ENCODE measurements around the gene PPP1CB. TPM values are rescaled to one million over a fixed set of nuclear protein-coding genes. Genes with fewer than 3 reads are reported as not detected.
"Not testable (repeated sequence)": the region's sequence is repeated elsewhere in the genome, so short reads cannot be mapped to it uniquely, and the experiment has no call there.

Gene PPP1CB
- 570 and 578 TPM in 2 replicates for total RNA-seq

DNA sequence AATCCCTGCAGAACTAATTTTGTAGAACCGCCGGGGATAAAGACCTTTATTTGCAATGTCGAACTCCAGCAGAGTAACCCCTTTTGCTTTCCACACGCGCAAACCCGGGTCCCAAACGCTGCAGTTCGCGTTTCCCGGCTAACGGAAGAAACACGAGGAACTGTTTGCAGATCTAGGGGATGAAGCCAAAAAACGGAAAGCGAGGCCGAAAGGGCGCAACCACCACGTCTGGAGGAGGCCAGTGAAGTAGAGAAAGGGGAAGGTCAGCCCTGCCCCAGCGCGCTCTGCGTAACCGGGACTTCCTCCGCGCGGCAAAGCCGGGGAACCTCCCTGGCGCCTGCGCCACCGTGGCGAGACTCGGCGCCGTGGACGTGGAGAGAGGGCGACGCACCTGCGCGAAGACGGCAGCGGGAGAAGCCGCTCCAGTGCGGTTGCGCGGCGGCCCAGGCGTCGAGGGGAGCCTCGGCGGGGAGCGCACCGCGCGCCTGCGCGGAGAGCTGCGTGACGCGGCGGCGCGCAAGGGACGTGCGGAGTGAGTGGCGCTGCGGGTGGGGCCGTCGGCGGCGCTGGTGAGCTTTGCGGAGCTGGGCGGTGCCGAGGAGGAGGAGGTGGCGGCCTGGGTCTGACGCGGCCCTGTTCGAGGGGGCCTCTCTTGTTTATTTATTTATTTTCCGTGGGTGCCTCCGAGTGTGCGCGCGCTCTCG is at the start of gene PPP1CB:
PPP1CB (plus strand) TSS at position 579 of the 704 bp plus-strand sequence. CDS start 295 bp downstream, outside the sequence.
- peak; percentile 87 for DNase-seq (ENCODE audit: low read depth)

DNA sequence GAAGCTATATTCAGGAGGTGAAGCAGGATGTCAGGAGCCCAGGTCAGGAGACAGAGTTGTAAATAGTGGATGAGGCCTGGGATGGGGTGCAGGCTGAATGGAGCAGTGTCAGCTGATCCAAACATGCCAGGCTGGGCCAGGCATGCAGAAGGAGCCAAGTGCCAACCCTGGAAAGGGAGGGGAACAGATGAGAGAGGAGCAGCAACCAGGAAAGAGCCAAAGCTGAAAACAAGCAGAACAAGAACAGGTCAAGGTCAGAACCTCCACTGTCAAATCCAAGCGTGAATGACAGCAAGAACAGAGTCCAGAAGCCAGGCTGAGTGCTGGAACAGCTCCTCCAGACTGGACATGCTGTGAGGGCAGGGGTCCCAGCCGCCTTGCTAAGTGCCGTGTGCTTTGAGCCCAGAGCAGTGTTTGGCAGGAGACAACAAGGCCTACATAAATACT is 49.2 kb upstream of the PPP1CB start:
- no peak for DNase-seq (ENCODE audit: low read depth)

DNA sequence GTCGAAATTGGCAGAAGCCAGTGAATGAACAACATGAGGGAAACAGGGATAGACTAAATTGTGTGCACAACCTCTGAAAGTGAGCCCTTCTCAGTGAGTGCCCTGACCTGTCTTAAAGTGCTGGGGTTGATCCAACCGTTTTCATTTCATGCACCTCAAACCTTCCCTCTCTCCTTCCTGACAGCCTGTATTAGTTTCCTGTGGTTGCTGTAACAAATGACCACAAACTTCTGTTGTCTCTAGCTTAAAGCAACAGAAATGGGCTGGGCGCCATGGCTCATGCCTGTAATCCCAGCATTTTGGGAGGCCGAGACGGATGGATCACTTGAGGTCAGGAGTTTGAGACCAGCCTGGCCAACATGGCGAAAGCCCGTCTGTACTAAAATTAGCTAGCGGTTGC is 48.8 kb upstream of the PPP1CB start:
- no peak for DNase-seq (ENCODE audit: low read depth)

DNA sequence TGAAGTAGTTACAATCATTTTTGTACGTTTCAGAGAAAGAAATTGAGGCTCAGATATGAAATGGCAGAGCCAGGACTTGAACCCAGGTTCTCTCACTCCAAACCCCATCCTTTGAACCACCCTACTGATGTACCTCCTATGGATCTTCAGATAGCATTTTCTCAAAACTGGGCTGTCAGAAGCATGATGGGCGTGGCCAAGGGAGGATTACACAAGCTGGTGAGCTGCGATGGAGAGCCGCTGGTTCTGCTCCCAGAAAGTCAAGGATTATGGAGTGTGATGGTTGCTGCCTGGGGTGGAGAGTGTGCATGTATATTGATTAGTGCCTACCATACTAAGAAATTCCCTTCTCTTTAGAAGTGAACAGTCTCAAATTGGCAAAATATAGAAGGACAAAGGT is 47.0 kb upstream of the PPP1CB start:
- no peak for DNase-seq (ENCODE audit: low read depth)

DNA sequence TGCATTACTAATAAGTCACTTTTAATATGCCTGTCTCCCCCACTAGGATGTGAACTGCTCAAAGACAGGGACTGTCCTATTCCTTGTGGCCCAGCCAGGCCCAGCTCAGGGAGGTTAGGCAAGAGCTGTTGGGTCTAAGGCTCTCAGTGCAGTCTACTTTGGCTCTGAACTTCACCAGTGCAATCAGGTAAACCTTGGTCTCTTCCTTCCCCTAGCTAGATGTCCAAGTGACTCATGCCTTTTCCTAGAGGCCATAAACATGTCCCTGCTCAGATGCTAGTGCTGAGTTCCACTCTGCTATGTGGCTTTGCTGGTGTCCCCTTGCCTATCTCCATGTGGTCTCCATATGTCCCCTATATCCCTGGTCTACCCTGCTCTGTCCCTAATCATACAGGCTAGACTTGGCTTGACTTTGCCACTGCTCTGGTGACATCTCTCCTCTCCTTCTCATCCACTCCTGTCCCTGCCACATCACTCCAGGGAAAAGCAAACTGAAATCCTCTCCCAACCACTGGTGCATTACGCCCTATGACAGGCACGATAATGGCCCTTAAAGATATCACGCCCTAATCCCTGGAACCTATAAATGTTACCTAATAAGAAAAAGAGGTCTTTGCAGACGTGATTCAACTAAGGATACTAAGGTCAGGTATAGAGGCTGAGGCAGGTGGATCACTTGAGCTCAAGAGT is 45.7 kb upstream of the PPP1CB start:
- DNase-seq (ENCODE audit: low read depth) = no peak

DNA sequence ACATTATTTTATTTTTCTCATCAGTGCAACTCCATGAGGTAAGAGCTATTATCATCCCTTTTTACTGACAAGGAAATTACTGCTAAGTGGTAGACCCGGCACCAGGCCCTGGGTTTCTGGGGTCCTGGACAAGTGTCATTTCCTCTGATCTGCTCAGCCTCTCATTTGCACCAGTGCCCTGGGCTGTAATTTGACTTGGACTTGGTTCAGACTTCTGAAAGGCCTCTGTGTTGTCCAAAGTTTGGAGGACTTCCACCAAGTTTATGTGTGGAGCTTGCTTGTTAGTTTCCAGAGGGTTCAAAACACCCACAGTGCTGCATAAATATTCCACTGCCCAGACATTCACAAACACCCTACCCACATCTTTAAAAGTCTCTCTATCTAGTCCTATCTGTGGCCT is 44.0 kb upstream of the PPP1CB start:
- no peak for DNase-seq (ENCODE audit: low read depth)

DNA sequence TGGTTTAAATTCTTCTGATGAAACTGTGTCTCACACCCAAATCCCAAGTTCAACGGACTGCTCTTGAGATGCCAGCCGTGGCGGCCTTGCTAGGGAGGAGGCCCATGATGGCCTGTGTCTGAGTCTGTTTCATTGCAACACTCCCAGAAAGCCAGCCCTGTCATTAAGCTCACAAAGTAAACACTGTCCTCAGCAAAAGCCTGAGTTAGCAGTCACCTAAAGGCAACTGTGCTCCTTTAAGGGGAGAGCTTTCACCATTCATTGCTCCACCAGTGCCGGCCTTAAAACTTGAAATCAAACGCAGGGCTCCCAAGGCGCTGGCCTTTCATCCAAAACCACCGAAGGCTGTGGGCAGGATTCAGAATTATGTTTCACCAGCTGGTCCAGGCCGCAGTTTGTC is 42.5 kb upstream of the PPP1CB start:
- DNase-seq (ENCODE audit: low read depth) = peak; percentile 69

DNA sequence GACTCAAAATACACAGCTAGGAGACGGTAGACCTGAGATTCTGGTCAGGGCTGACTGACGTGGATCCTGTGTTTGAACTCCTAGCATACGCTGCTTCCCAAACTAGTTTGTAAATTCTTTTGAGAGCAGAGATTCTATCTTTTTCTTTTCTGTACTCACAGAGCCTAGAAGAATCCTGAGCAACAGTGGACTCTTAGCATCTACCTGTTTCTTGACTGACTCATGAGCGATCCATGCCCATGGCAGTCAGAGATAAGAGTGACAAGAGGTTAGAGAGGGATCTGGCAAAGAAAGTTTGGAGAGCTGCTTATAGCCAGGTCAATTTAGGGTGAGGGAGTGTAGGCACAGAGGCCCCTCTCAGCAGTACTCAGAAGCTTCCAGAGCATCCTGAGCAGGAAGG is 41.1 kb upstream of the PPP1CB start:
- DNase-seq (ENCODE audit: low read depth) = no peak

DNA sequence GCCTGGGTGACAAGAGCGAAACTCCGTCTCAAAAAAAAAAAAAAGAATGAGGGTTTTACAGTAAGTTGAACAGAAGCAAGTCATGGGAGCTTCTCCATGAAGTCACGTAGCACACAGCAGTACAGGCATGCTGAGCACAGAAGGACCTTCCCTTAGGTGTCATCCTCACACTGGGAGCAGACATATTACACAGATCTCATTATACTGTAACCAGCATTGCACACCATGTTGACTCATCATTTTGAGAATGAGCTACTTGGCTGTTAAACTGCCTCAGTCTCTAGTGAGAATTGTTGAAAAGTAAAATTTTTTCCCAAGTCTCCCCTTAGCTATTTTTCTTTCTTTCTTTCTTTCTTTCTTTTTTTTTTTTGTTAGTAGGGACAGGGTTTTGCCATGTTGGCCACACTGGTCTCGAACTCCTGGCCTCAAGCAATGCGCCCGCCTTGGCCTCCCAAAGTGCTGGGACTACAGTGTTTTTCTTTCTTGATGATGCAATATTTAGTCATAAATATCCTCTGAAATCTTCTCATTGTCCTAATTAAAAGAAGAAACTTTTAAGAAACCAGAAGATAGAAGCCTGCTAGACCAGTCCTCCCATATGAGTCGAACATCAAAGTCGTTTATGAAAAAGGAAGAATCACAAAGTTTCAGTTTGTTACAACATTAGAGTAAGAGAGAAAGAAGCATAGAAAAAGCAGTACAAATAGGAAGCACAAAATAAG is 37.9 kb upstream of the PPP1CB start:
- DNase-seq (ENCODE audit: low read depth) = peak; percentile 87

DNA sequence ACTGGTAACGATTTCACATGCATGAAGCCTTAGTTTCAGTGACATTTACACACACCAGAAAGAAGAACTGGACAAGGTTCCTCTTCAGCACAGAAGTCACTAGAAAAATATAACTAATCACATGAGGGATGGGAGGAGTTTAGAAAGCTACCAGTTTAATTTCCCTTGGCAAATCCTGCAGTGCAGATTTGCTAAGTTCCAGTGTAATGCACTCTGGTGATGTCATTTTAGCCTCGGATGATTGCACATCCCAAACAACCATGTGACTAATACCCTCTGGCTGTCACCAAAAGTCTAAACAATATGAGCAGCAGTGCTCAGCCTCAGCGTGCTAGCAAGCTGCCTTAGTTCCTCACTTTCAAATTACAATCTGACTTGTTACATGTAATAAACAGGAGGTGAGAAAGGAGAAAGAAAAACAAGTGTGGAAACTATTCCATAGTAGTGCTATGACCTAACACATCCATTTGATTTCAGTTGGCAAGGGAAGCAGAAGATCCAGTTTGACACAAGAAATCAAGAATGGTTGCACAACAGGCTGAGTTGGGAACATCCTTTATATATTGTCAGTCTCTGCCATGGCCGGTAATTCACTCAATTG is 35.3 kb upstream of the PPP1CB start:
- DNase-seq (ENCODE audit: low read depth) = peak; percentile 100

DNA sequence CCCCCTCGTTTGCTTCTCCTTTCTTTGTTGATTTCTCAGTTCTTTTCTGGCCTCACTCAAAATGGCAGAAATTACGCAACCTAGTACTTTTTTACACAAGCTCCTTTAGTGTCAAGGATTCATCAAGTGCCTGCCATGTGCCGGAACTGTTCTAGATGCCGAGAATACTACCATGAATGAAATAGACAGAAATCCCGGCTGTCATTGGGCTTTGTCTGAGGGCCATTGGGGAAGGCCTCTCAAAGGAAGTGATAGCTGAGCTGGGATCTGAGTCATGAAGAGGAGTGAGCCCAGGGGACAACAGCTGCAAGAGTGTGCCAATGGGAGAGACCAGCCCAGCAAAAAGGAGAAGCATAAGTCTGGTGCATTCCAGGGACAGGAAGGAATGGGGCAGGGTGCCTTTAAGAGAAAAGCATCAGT is 34.3 kb upstream of the PPP1CB start:
- DNase-seq (ENCODE audit: low read depth) = peak; percentile 75

DNA sequence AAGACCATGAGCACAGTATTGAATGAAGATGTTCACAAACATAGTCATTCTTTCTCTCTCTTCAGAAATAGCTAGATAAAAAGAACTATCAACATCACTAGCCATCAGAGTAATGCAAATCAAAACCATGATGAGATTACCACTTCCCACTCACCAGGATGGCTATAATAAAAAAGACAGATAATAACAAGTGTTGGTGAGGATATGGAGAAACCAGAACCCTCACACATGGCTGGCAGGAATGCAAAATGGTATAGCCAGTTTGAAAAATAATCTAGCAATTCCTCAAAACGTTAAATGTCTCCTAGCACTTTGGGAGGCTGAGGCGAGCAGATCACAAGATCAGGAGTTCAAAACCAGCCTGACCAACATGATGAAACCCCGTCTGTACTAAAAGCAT is 31.3 kb upstream of the PPP1CB start:
- no peak for DNase-seq (ENCODE audit: low read depth)

DNA sequence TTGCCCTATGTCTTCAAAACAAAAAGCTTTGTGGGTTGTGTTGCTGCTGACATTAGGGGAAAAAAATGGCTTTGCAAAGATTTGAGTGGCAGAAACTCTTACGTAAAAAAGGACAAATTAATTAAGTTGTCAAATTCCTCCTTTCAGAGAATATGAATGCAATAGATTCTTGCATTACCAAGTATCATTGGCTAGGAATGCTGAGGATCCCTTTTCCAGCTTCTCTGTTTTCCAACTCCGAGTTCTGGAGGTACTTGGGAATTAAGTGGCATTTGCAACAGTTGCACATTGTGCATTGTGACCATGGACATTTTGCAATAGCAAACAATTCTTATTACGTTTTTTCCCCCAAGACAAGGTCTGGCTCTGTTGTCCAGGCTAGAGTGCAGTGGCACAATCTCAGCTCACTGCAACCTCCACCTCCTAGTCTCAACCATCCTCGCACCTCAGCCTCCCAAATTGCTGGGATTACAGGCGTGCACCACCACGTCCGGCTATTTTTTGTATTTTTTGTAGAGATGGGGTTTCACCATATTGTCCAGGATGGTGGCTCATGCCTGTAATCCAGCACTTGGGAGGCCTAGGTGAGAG is 29.9 kb upstream of the PPP1CB start:
- no peak for DNase-seq (ENCODE audit: low read depth)

DNA sequence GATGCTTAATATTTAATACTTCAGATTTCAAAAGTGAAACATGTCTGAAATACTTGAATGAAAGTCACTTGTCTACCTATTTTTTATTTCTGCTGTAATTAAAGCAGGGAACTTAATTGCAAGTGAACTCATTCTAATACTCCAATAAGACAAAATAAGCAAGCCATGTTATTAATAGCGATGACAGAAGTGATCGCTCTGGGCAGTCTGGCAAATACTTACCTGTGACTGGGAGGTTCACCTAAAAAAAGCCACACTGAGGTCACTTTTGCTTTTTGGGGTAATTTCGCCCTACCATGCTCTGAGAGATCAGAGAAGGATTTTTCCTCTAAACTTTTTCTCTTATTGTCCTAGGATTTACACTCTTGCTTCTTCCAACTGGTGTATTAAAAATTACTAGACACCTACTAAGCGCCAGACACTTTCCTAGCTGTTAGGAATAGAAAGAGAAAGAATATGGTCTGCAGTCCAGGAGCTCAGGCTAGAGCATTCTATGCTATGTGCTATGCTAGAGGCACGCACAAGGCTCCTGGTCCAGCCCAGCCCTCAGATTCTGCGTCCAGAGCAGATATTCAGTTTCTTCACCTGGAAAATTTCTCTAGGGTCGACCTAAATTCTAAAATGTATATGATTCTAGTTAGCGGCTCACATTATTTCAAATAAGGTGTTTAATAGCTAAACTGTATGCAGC is 26.5 kb upstream of the PPP1CB start:
- DNase-seq (ENCODE audit: low read depth) = no peak

DNA sequence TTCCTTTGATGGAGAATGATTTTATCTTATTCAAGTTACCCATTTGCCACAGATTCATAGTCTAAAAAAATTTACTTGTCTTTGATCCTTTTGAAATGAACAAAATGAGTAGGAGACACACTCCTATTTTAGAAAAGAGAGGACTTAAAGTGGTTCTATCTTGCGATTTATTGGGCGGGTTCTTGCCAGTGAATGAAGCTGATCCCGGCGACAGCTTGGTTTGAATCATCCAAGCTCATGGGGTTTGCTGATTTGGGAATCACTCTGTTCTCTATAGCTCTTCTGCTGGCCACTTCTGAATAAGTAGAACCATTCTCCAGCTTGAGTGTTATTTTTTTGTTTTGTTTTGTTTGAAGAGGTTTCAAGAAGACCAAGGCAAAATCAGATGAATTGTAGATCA is 25.5 kb upstream of the PPP1CB start:
- DNase-seq (ENCODE audit: low read depth) = no peak

DNA sequence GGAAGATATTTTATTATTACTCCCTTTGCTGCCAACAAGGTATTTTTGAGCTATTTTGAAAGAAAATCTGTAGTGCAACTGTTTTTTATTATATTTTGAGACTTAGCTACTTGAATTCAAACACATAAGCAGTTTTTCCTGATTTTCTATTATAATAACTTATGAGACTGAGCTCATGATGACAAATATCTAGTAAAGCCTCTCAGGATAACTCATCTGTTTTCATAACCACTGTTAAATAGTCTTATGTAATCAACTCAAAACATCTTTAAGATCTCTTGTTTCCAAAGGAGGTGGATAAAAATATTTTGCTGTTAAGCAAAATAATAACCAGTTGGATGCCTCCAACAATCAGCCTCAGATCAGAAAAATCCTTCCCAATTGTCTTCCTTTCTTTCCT is 21.9 kb upstream of the PPP1CB start:
- no peak for DNase-seq (ENCODE audit: low read depth)

DNA sequence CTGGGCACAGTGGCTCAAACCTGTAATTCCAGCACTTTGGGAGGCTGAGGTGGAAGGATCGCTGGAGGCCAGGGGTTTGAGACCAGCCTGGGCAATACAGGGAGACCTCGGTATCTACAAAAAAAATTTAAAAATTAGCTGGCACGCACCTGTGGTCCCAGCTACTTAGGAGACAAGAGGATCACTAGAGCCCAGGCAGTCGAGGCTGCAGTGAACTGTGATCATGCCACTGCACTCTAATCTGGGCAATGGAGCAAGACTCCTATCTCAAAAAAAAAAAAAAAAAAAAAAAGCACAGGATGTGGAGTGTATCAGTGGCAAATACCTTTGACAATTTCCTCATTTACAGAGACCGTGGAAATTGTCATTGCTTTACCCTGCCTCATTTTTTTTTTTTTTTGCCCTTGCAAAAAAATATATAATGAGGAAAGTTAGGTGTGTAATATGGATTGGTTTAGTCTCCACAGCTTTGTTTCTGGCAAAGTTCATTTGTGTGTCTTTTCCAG is 20.9 kb upstream of the PPP1CB start:
- no peak for DNase-seq (ENCODE audit: low read depth)

DNA sequence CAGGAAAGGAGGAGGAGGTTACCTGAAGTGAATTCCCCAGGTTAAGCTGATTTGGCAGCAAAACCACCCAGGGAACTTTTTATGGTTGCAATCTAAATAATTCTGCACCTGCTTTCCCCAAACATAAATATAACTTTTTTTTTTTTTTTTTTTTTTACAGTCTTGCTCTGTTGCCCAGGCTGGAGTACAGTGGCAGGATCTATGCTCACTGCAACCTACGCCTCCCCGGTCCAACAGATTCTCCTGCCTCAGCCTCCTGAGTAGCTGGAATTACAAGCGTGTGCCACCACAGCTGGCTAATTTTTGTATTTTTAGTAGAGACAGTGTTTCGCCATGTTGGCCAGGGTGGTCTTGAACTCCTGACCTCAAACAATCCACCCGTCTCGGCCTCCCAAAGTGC is 16.1 kb upstream of the PPP1CB start:
- no peak for DNase-seq (ENCODE audit: low read depth)

DNA sequence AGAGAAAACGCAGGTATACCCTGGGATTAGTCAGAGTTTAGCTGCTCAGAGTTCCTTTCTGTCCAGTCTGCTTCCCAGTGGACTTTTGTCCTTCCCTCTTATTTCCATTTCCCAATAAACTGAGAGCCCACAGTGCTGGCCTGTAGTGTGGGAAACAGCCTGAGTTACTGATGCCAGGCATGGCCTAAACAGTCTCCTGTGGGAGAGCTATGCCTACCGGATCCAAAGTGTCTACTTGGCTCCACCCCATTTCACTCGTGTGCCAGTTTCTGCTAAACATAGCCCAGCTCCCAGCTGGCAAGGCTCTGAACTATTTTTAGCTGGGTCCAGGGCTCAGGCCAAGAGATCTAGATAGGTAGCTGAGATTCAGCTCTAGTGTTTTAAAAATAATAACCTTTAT is 15.6 kb upstream of the PPP1CB start:
- peak; percentile 90 for DNase-seq (ENCODE audit: low read depth)

DNA sequence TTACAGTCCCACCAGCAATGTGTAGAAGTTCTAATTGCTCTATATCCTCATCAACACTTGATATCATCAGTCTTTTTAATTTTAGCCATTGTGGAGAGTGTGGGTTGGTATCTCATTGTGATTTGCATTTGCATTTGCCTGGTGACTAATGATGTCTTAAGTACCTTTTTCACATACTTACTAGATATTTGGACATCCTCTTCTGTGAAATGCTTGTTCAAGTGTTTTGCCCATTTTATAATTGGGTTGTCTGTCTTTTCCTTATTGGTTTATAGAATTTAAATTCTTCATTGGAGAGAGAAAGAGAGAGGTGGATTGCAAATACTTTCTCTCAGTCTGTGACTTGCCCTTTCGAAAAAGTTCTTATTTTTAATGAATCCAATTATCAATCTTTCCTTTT is 14.0 kb upstream of the PPP1CB start:
- no peak for DNase-seq (ENCODE audit: low read depth)

DNA sequence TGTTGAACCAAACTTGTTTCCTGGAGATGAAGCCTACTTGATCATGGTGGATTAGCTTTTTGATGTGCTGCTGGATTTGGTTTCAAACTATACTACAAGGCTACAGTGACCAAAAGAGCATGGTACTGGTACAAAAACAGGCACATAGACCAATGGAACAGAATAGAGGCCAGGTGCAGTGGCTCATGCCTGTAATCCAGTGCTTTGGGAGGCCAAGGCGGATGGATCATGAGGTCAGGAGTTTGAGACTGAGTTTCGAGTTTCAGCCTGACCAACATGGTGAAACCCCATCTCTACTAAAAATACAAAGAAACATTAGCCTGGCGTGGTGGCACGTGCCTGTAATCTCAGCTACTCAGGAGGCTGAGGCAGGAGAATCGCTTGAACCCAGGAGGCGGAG is 9.0 kb upstream of the PPP1CB start:
- not testable (repeated sequence) for DNase-seq (ENCODE audit: low read depth)
